Head of caudate nucleus (tissue), 42 donors: Measurements from ENCODE around the gene PSMD12.
"Not testable (repeated sequence)": the region's sequence is repeated elsewhere in the genome, so short reads cannot be mapped to it uniquely, and the experiment has no call there.

Experiments
- DNase-seq, 42 donors: peaks; one replicate each; pipeline versions ENCODE4 v3.0.0 to v3.0.0-alpha.2; 2020 to 2021; ENCODE audit warnings: mixed read lengths in 7 of 42
- intact Hi-C: fragments of 100-400 bp; cut with DNase I; formaldehyde crosslinking; loops from one replicate; pipeline ENCODE4 v1.15.0; 2022

PSMD12 gene

GRCh38 chr17:67365738-67366192 is 612 bp downstream of the PSMD12 start:
- intact Hi-C loops: loop anchor here (5.0 kb wide), 1 partner anchor 352 kb away; the partner anchor contains the start of gene NOL11
- no peak for DNase-seq

GRCh38 chr17:67364847-67365737 is 1.3 kb downstream of the PSMD12 start:
- intact Hi-C loops: loop anchor here (5.0 kb wide), 1 partner anchor 352 kb away; the partner anchor contains the start of gene NOL11

GRCh38 chr17:67362173-67362572 is 4.2 kb downstream of the PSMD12 start:
- intact Hi-C loops: no loop called here
- DNase-seq: no peak

More at GRCh38 chr17:67364847-67365737, 1.3 kb downstream of the PSMD12 start:
- DNase-seq: no peak

GRCh38 chr17:67360880-67361279 is 5.5 kb downstream of the PSMD12 start:
- DNase-seq: no peak
- intact Hi-C loops: no loop called here

GRCh38 chr17:67359960-67360791 is 6.2 kb downstream of the PSMD12 start:
- peak in 11 of 42 donors; percentile 21 to 67 (median 34) for DNase-seq

GRCh38 chr17:67358612-67359011 is 7.8 kb downstream of the PSMD12 start:
- no peak for DNase-seq
- intact Hi-C loops: no loop called here

More at GRCh38 chr17:67359960-67360791, 6.2 kb downstream of the PSMD12 start:
- intact Hi-C loops: no loop called here

GRCh38 chr17:67353929-67354574 is 12.3 kb downstream of the PSMD12 start:
- intact Hi-C loops: no loop called here
- no peak for DNase-seq

GRCh38 chr17:67353161-67353560 is 13.2 kb downstream of the PSMD12 start:
- intact Hi-C loops: no loop called here
- DNase-seq: no peak

GRCh38 chr17:67349420-67349819 is 17.0 kb downstream of the PSMD12 start:
- intact Hi-C loops: no loop called here
- no peak for DNase-seq

GRCh38 chr17:67347826-67348225 is 18.6 kb downstream of the PSMD12 start:
- intact Hi-C loops: no loop called here
- no peak for DNase-seq

GRCh38 chr17:67343237-67343636 is 23.1 kb downstream of the PSMD12 start:
- intact Hi-C loops: no loop called here
- no peak for DNase-seq

- DNase-seq, intact Hi-C loops: not testable (repeated sequence)
Observed at GRCh38 chr17:67338353-67338752, 28.0 kb downstream of the PSMD12 start.

- intact Hi-C loops: no loop called here
- DNase-seq: no peak
Observed at GRCh38 chr17:67336859-67337258, 29.5 kb downstream of the PSMD12 start.

- DNase-seq: no peak
- intact Hi-C loops: no loop called here
Observed at GRCh38 chr17:67335245-67335835, 31.0 kb downstream of the PSMD12 start.

GRCh38 chr17:67332162-67332508 is 34.2 kb downstream of the PSMD12 start:
- DNase-seq, intact Hi-C loops: not testable (repeated sequence)

- intact Hi-C loops, DNase-seq: not testable (repeated sequence)
Observed at GRCh38 chr17:67331381-67332161, 34.8 kb downstream of the PSMD12 start.

- no peak for DNase-seq
- intact Hi-C loops: no loop called here
Observed at GRCh38 chr17:67328026-67328425, 38.4 kb downstream of the PSMD12 start.
